Measurements from ENCODE around the gene PJA1. TPM values are rescaled to one million over a fixed set of nuclear protein-coding genes. Genes with fewer than 3 reads are reported as not detected.

Gene PJA1, protein sequence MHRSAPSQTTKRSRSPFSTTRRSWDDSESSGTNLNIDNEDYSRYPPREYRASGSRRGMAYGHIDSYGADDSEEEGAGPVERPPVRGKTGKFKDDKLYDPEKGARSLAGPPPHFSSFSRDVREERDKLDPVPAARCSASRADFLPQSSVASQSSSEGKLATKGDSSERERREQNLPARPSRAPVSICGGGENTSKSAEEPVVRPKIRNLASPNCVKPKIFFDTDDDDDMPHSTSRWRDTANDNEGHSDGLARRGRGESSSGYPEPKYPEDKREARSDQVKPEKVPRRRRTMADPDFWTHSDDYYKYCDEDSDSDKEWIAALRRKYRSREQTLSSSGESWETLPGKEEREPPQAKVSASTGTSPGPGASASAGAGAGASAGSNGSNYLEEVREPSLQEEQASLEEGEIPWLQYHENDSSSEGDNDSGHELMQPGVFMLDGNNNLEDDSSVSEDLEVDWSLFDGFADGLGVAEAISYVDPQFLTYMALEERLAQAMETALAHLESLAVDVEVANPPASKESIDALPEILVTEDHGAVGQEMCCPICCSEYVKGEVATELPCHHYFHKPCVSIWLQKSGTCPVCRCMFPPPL
- 15.7 and 16.5 TPM in 2 replicates for polyA plus RNA-seq (2012; rRNA removed)
- 15.1 and 15.7 TPM in 2 replicates for polyA plus RNA-seq (2012; cell fraction: cytosol; rRNA removed)
- polyA plus RNA-seq (2012; cell fraction: nucleus; rRNA removed) = 12.4 and 14.4 TPM in 2 replicates

DNA sequence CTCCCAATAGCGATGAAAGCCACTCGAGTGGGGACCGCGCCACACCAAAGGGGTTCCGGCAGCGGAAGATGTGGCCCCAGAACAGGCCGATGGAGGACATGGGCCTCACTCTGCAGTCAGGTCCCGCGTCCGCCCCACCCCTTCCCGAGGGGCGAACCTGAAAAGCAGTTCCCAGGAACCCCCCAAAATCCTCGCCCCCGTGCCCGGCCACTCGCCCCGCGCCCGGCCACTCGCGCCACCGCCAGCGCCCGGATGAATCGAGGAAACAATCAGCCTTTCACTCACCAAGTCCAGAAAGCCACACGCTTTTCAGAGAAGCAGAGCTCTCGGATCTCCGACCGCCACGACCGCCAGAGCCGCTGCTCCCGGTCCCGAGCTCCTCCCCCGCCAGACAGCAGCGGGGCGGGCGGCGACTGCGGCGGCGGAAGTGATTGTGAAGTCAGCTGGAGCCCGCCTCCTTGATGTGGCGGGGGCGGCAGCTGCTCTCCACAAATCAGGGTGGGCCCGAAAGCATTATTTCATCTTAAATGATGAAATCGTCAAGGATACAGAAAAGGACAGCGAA is at the start of gene PJA1:
TSS of gene PJA1 (minus strand) at position 367 of the 565 bp plus-strand sequence. CDS start 2,380 bp downstream, outside the sequence.
- Histone ChIP-seq H3K4me2 (peak within 1 kb of the TSS; percentile 83), H2AFZ (ENCODE audit: low read depth) (peak within 1 kb of the TSS; percentile 91), H3K79me2 (ENCODE audit: insufficient read depth) (no peaks in the 10 kb centered on the region), H3K9me2 (no peaks in the 10 kb centered on the region), H3K9me3 (no peaks in the 10 kb centered on the region), H3K4me1 (ENCODE audit: control insufficient read depth in 1 of 2, insufficient read depth in 2 of 2, low read depth in 1 of 2, low read length in 1 of 2) (peaks cover 3% of the 10 kb centered on the region in 2 experiments; a peak in 1 of 4 replicates), H4K20me1 (ENCODE audit: insufficient read depth) (no peaks in the 10 kb centered on the region), H3F3A (replicated peaks; ENCODE audit: insufficient read depth) (no peaks in the 10 kb centered on the region), H3K27ac (ENCODE audit: low read depth in 2 of 2, low read length in 1 of 2) (peak within 1 kb of the TSS; percentile 40 to 67), H3K36me3 (replicated peaks in 1 of 2; ENCODE audit: control insufficient read depth in 1 of 2, insufficient read depth in 2 of 2, low read length in 1 of 2) (peaks cover 0 to 4% of the 10 kb centered on the region in 2 experiments), H3K27me3 (ENCODE audit: insufficient read depth) (peaks cover 11% of the 10 kb centered on the region; the same call in 1 of the 2 replicates), H3K4me3 (ENCODE audit: low read depth in 2 of 2, low read length in 1 of 2) (peak within 1 kb of the TSS; percentile 68 to 81), H3K9ac (peak within 1 kb of the TSS; percentile 72)
- ChIA-PET CTCF (interaction anchor here (0.7 to 1.0 kb wide), 3 partner anchors 32 to 55 kb away, joined by 3 read pairs; no protein-coding TSS in a partner anchor), POLR2A (interaction anchor here (1.1 to 2.0 kb wide), 4 partner anchors 14 to 336 kb away, joined by 3 to 10 read pairs (median 4); partner anchors contain the start of gene EFNB1)
- TF ChIP-seq GABPA (IDR thresholded peaks at IDR 0.05; ENCODE audit: low read depth) = peak; percentile 54
- 0 out of 2 replicates have a peak, but pooled peaks have one; percentile 10 for TF ChIP-seq TCF12 (IDR thresholded peaks at IDR 0.05)
- TF ChIP-seq SIN3A (IDR thresholded peaks at IDR 0.05; ENCODE audit: borderline replicate concordance, low read depth, low read length) = peak; percentile 61; the same call in 1 of the 2 replicates
- peak; percentile 64; the same call in 1 of the 2 replicates for TF ChIP-seq MXI1 (IDR thresholded peaks at IDR 0.05; ENCODE audit: low read depth, low read length)
- 0 out of 2 replicates have a peak, but pooled peaks have one; percentile 6 for TF ChIP-seq PBX3 (IDR thresholded peaks at IDR 0.05)
- no peak for TF ChIP-seq RCOR1 (IDR thresholded peaks at IDR 0.05; ENCODE audit: low read length)
- TF ChIP-seq RAD21 (IDR thresholded peaks at IDR 0.05; ENCODE audit: low read length) = peak; percentile 10; the same call in 1 of the 2 replicates
- no peak for TF ChIP-seq FOXJ3 (CRISPR knock-in tag; IDR thresholded peaks at IDR 0.05)
- no peak for TF ChIP-seq ELF1 (IDR thresholded peaks at IDR 0.05)
- no peak for TF ChIP-seq RFX5 (IDR thresholded peaks at IDR 0.05; ENCODE audit: low read length)
- TF ChIP-seq ZBTB33 (IDR thresholded peaks at IDR 0.05; ENCODE audit: borderline replicate concordance, low read depth) = no peak
- TF ChIP-seq MEF2A (IDR thresholded peaks at IDR 0.05; ENCODE audit: borderline replicate concordance, low read depth) = no peak
- TF ChIP-seq RXRA (IDR thresholded peaks at IDR 0.05; ENCODE audit: borderline replicate concordance, low read depth) = no peak
- no peak for TF ChIP-seq GATA2 (CRISPR knock-in tag; IDR thresholded peaks at IDR 0.05)
- TF ChIP-seq MAX (IDR thresholded peaks at IDR 0.05; ENCODE audit: low read depth) = no peak
- DNase-seq = peak; percentile 88
- under 1% methylated on average over 18 of the region's 48 CpGs for WGBS (ENCODE audit: low lambda C conversion rate)
